ENCODE measurements around the gene TP73.

DNA sequence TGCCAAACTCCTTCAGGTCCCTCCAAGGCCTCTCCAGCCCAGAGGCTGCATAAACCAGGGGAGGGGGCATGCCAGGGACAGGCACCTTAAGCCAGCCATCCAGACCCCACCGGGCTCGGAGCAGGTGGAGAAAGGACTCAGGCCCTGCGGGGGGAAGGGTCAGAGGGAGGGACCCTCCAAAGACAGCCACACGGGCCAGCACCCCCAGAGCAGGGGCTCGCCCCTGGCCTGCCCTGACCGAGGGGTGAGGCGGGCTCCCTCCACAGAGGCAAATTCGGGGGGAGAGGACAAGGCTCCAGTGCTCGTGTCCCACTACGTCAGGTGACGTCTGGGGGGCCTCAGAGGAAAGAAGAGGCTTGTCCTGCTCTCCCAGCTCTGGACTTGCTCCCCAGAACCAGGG lies 49.2 kb upstream of the TP73 start:
- TF ChIP-seq POLR2A (IDR thresholded peaks at IDR 0.05; ENCODE audit: low read length) (no peak), GATA1 (IDR thresholded peaks at IDR 0.05; ENCODE audit: low read depth, low read length) (no peak)
